Measurements from ENCODE around the gene CRIM1.

Gene CRIM1

GRCh38 chr2:36406296-36406695, 50.7 kb downstream of the CRIM1 start:
- H3F3A ChIP-seq (ENCODE audit: insufficient read depth, low read length): no peaks in the 10 kb centered on the region
- no peaks in the 10 kb centered on the region for H3K36me3 ChIP-seq (replicated peaks; ENCODE audit: insufficient read depth, low read length)
- TF ChIP-seq EZH2 (optimal IDR thresholded peaks at IDR 0.05; ENCODE audit: low read depth, low read length) (no peak), EZH2phosphoT487 (IDR thresholded peaks at IDR 0.05; ENCODE audit: low read length) (no peak)
- TF ChIP-seq, protein P1, sequence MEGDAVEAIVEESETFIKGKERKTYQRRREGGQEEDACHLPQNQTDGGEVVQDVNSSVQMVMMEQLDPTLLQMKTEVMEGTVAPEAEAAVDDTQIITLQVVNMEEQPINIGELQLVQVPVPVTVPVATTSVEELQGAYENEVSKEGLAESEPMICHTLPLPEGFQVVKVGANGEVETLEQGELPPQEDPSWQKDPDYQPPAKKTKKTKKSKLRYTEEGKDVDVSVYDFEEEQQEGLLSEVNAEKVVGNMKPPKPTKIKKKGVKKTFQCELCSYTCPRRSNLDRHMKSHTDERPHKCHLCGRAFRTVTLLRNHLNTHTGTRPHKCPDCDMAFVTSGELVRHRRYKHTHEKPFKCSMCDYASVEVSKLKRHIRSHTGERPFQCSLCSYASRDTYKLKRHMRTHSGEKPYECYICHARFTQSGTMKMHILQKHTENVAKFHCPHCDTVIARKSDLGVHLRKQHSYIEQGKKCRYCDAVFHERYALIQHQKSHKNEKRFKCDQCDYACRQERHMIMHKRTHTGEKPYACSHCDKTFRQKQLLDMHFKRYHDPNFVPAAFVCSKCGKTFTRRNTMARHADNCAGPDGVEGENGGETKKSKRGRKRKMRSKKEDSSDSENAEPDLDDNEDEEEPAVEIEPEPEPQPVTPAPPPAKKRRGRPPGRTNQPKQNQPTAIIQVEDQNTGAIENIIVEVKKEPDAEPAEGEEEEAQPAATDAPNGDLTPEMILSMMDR (IDR thresholded peaks at IDR 0.05; ENCODE audit: low read length): no peak
- no peak for DNase-seq
- no peak overlapping the region for H3K4me3 ChIP-seq (ENCODE audit: low read length)
- no peaks in the 10 kb centered on the region for H3K9me2 ChIP-seq (replicated peaks; ENCODE audit: insufficient read depth, low read length)
- no peak overlapping the region for H3K27ac ChIP-seq (ENCODE audit: low read length)
- H2AFZ ChIP-seq (ENCODE audit: low read length): no peak overlapping the region
- no peaks in the 10 kb centered on the region for H3K9me3 ChIP-seq (replicated peaks; ENCODE audit: insufficient read depth, low read length)
- no peaks in the 10 kb centered on the region for H3K27me3 ChIP-seq (replicated peaks; ENCODE audit: insufficient read depth, low read length)
- H3K4me2 ChIP-seq (ENCODE audit: low read depth, low read length): no peak overlapping the region
- H3K4me1 ChIP-seq (ENCODE audit: low read length): no peaks in the 10 kb centered on the region
- H3K9ac ChIP-seq (ENCODE audit: low read length): no peak overlapping the region
- H3K79me2 ChIP-seq (ENCODE audit: low read length): no peaks in the 10 kb centered on the region
- H4K20me1 ChIP-seq (ENCODE audit: insufficient read depth, low read length): no peaks in the 10 kb centered on the region

- Histone ChIP-seq H3K4me2 (ENCODE audit: low read depth, low read length) (no peak overlapping the region), H3K9ac (ENCODE audit: low read length) (no peak overlapping the region), H4K20me1 (ENCODE audit: insufficient read depth, low read length) (no peaks in the 10 kb centered on the region), H3K9me2 (replicated peaks; ENCODE audit: insufficient read depth, low read length) (no peaks in the 10 kb centered on the region), H3K27me3 (replicated peaks; ENCODE audit: insufficient read depth, low read length) (no peaks in the 10 kb centered on the region), H2AFZ (ENCODE audit: low read length) (no peak overlapping the region), H3K79me2 (ENCODE audit: low read length) (no peaks in the 10 kb centered on the region), H3K4me1 (ENCODE audit: low read length) (no peaks in the 10 kb centered on the region), H3K9me3 (replicated peaks; ENCODE audit: insufficient read depth, low read length) (no peaks in the 10 kb centered on the region), H3K36me3 (replicated peaks; ENCODE audit: insufficient read depth, low read length) (no peaks in the 10 kb centered on the region), H3F3A (ENCODE audit: insufficient read depth, low read length) (no peaks in the 10 kb centered on the region), H3K4me3 (ENCODE audit: low read length) (no peak overlapping the region), H3K27ac (ENCODE audit: low read length) (no peak overlapping the region)
- no peak for TF ChIP-seq EZH2 (optimal IDR thresholded peaks at IDR 0.05; ENCODE audit: low read depth, low read length)
- TF ChIP-seq, protein P1 (IDR thresholded peaks at IDR 0.05; ENCODE audit: low read length): no peak
- no peak for TF ChIP-seq EZH2phosphoT487 (IDR thresholded peaks at IDR 0.05; ENCODE audit: low read length)
- DNase-seq: no peak
Observed at GRCh38 chr2:36407413-36407812, 51.8 kb downstream of the CRIM1 start.

- H3F3A ChIP-seq (ENCODE audit: insufficient read depth, low read length): no peaks in the 10 kb centered on the region
- DNase-seq: no peak
- H3K4me3 ChIP-seq (ENCODE audit: low read length): no peak overlapping the region
- no peaks in the 10 kb centered on the region for H3K27me3 ChIP-seq (replicated peaks; ENCODE audit: insufficient read depth, low read length)
- no peak overlapping the region for H3K27ac ChIP-seq (ENCODE audit: low read length)
- H3K79me2 ChIP-seq (ENCODE audit: low read length): no peaks in the 10 kb centered on the region
- TF ChIP-seq, protein P1 (IDR thresholded peaks at IDR 0.05; ENCODE audit: low read length): no peak
- TF ChIP-seq EZH2 (optimal IDR thresholded peaks at IDR 0.05; ENCODE audit: low read depth, low read length): no peak
- no peaks in the 10 kb centered on the region for H4K20me1 ChIP-seq (ENCODE audit: insufficient read depth, low read length)
- H3K36me3 ChIP-seq (replicated peaks; ENCODE audit: insufficient read depth, low read length): no peaks in the 10 kb centered on the region
- H3K9ac ChIP-seq (ENCODE audit: low read length): no peak overlapping the region
- no peaks in the 10 kb centered on the region for H3K4me1 ChIP-seq (ENCODE audit: low read length)
- no peaks in the 10 kb centered on the region for H3K9me2 ChIP-seq (replicated peaks; ENCODE audit: insufficient read depth, low read length)
- H3K4me2 ChIP-seq (ENCODE audit: low read depth, low read length): no peak overlapping the region
- no peaks in the 10 kb centered on the region for H3K9me3 ChIP-seq (replicated peaks; ENCODE audit: insufficient read depth, low read length)
- H2AFZ ChIP-seq (ENCODE audit: low read length): no peak overlapping the region
Observed at GRCh38 chr2:36408198-36408703, 52.7 kb downstream of the CRIM1 start.
